ENCODE data around the gene CDC25A. TPM values are rescaled to one million over a fixed set of nuclear protein-coding genes. Genes with fewer than 3 reads are reported as not detected.
A peak's percentile ranks its signal among the peaks of the same experiment; 100 is the strongest.

Gene CDC25A
- total RNA-seq, 2 experiments from 2014 or later: 23.4 to 23.5 TPM

DNA sequence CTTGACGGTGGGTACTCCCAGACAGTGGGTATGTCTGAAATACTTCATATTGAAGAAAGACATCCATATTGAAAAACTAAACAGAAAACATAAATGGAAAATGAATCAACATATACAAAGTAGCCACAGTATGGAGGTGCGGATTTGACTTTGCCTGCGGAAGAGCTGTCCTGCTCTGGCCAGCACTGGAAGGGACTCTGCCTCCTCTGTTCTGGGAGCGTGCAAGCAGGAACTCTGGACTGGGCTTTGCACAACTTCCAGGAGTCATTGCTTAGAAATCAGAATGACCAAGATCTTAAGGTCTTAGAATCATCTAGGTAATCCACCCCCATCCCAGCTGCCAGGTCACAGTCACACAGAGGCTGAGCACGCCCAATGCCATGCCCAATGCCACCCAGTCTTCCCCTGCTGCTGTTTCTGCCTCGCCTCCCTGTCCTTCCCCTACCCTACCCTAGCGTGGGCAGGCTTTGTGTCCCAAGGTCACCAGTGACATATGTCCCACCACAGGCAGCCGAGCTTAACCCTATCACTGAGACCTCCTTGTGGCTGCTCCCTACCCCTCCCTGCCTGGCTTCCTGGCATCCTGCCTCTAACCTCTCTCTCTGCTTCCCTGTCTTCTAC is 36.3 kb downstream of the CDC25A start:
- Mint-ChIP-seq H3K27ac (no peak overlapping the region), H3K9me3 (no peaks in the 10 kb centered on the region), H3K4me1 (peaks cover 2% of the 10 kb centered on the region), H3K4me3 (no peak overlapping the region), H3K27me3 (no peaks in the 10 kb centered on the region), H3K36me3 (ENCODE audit: low read depth) (peaks cover 1% of the 10 kb centered on the region)
- POLR2A ChIA-PET: no interaction called here
- CTCF ChIA-PET: interaction anchor here (0.8 to 3.6 kb wide), 10 partner anchors 10 to 327 kb away, joined by 3 to 18 read pairs (median 4); no protein-coding TSS in a partner anchor
- DNase-seq: no peak

DNA sequence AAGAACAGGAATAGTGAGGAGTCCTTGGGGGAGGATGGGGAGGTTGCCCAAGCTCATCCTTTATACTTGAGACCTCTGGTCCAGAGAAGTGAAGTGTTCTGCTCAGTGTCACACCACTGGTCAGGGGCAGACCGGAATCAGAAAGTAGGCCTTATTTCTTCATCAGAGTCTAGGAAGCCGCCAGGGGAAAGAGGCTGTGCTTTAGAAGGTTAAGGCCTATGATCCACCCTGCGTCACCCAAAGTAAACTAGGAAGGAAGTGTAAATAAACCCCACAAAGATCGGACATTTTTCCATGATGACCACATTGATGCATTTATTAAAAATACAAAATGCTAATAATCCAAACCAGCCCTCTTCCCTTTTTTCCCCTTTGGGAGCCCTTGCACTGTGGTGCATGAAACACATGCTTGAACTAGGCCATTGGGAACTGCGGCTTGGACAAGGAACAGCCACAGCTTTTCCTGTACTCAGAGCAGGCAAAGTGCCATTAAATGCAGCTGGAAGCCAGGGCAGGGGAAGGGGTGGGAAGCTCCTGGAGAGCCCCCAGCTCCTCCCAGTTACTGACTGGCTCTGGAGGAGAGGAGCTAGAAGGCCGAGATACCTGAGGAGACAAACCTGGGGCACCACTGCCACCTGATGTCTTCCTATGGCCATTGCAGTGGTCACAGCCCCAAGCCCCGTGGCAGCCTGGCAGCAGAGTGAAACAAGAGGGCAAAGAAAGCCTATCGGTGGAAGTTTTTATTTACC is 37.0 kb downstream of the CDC25A start:
- no peaks in the 10 kb centered on the region for H3K27me3 Mint-ChIP-seq
- peaks cover 2% of the 10 kb centered on the region for H3K4me1 Mint-ChIP-seq
- POLR2A ChIA-PET: no interaction called here

GRCh38 chr3:48143992-48144391 is 44.2 kb downstream of the CDC25A start:
- Mint-ChIP-seq H3K36me3 (ENCODE audit: low read depth) (no peaks in the 10 kb centered on the region), H3K4me3 (no peak overlapping the region), H3K27ac (no peak overlapping the region), H3K27me3 (no peaks in the 10 kb centered on the region), H3K9me3 (no peaks in the 10 kb centered on the region), H3K4me1 (peaks cover 2% of the 10 kb centered on the region)
- no peak for DNase-seq
- ChIA-PET POLR2A (no interaction called here), CTCF (no interaction called here)

More for the DNA sequence above, 37.0 kb downstream of the CDC25A start:
- H3K9me3 Mint-ChIP-seq: no peaks in the 10 kb centered on the region
- CTCF ChIA-PET: interaction anchor here (0.5 to 3.6 kb wide), 15 partner anchors 9 to 952 kb away, joined by 3 to 18 read pairs (median 3); no protein-coding TSS in a partner anchor
- DNase-seq: peak; percentile 73
- no peak overlapping the region for H3K4me3 Mint-ChIP-seq
- H3K27ac Mint-ChIP-seq: peak overlapping the region; percentile 43
- H3K36me3 Mint-ChIP-seq (ENCODE audit: low read depth): peaks cover 1% of the 10 kb centered on the region

- CTCF ChIA-PET: interaction anchor here (1.3 kb wide), 2 partner anchors 15 to 27 kb away, joined by 3 to 4 read pairs; no protein-coding TSS in a partner anchor
- peaks cover 2% of the 10 kb centered on the region for H3K4me1 Mint-ChIP-seq
- H3K27ac Mint-ChIP-seq: no peak overlapping the region
- POLR2A ChIA-PET: no interaction called here
- no peaks in the 10 kb centered on the region for H3K9me3 Mint-ChIP-seq
- no peak for DNase-seq
- H3K4me3 Mint-ChIP-seq: no peak overlapping the region
- no peaks in the 10 kb centered on the region for H3K36me3 Mint-ChIP-seq (ENCODE audit: low read depth)
- no peaks in the 10 kb centered on the region for H3K27me3 Mint-ChIP-seq
Measured at GRCh38 chr3:48143567-48143966, 44.6 kb downstream of the CDC25A start.

GRCh38 chr3:48142316-48142870 is 45.8 kb downstream of the CDC25A start:
- no peak for DNase-seq
- ChIA-PET CTCF (interaction anchor here (0.6 to 2.0 kb wide), 5 partner anchors 9 to 1108 kb away, joined by 3 to 9 read pairs (median 3); no protein-coding TSS in a partner anchor), POLR2A (interaction anchor here (0.7 kb wide), 1 partner anchor 10 kb away, joined by 7 read pairs; no protein-coding TSS in a partner anchor)
- H3K36me3 Mint-ChIP-seq (ENCODE audit: low read depth): no peaks in the 10 kb centered on the region
- no peaks in the 10 kb centered on the region for H3K27me3 Mint-ChIP-seq
- H3K9me3 Mint-ChIP-seq: no peaks in the 10 kb centered on the region
- no peak overlapping the region for H3K27ac Mint-ChIP-seq
- H3K4me1 Mint-ChIP-seq: peaks cover 2% of the 10 kb centered on the region
- H3K4me3 Mint-ChIP-seq: no peak overlapping the region

DNA sequence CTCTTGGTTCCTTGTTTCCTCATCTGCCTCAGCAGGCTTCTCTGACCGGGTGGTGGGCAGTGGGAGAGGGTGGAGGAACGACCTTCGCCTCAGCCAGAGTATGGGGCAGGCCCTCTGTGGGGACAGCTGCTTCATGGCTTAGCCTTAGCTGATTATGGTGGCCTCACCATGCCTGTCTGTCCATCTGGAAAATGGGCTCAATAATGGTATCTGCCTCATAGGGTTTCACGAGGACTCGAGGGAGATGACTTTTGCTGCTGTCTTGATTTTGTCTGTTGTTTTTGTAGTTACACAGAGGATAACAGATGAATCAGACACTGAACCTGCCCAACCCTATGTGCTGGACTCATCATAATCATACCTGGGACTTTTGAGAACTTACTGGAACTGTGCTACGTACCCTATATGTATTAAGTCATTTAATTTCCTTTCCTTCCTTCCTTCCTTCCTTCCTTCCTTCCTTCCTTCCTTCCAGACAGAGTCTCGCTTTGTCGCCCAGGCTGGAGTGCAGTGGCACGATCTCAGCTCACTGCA is 46.5 kb downstream of the CDC25A start:
- no peak overlapping the region for H3K27ac Mint-ChIP-seq
- CTCF ChIA-PET: interaction anchor here (1.0 to 2.0 kb wide), 2 partner anchors 10 to 43 kb away, joined by 3 to 9 read pairs; no protein-coding TSS in a partner anchor
- H3K9me3 Mint-ChIP-seq: no peaks in the 10 kb centered on the region
- H3K4me3 Mint-ChIP-seq: no peak overlapping the region
- no peaks in the 10 kb centered on the region for H3K27me3 Mint-ChIP-seq
- no peaks in the 10 kb centered on the region for H3K36me3 Mint-ChIP-seq (ENCODE audit: low read depth)
- POLR2A ChIA-PET: no interaction called here
- peaks cover 2% of the 10 kb centered on the region for H3K4me1 Mint-ChIP-seq
- DNase-seq: no peak

DNA sequence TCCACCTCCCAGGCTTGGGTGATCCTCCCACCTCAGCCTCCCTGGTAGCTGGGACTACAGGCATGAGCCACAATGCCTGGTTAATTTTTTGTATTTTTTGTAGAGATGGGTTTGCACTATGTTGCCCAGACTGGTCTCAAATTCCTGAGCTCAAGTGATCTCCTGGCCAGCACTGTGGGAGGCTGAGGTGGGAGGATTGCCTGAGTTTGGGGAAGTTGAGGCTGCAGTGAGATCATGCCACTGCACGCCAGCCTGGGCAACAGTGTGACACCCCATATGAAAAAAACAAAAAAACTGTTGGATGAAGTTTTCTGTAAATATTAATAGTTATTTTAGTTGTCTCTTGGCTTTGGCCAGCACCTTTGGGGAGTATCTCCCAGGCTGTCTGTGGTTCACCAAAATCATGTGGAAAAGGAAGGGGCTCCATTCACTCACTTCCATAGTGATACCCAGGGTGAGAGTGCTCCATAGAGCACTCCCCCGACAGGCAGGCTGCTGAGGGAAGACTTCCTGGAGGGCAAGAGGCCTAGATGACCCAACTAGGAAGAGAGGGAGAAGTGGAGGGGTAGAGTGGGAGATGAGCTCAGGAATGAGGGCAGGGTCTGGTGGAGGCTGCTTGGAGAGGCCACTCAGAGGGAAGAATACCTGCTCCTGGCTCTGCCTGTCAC is 47.1 kb downstream of the CDC25A start:
- Mint-ChIP-seq H3K27me3 (no peaks in the 10 kb centered on the region), H3K4me1 (peaks cover 2% of the 10 kb centered on the region), H3K9me3 (no peaks in the 10 kb centered on the region), H3K27ac (no peak overlapping the region), H3K36me3 (ENCODE audit: low read depth) (no peaks in the 10 kb centered on the region), H3K4me3 (no peak overlapping the region)
- POLR2A ChIA-PET: no interaction called here
- CTCF ChIA-PET: interaction anchor here (0.7 to 2.0 kb wide), 3 partner anchors 10 to 17 kb away, joined by 3 to 9 read pairs (median 3); no protein-coding TSS in a partner anchor
- DNase-seq: no peak

- DNase-seq: no peak
- POLR2A ChIA-PET: no interaction called here
- Mint-ChIP-seq H3K36me3 (ENCODE audit: low read depth) (no peaks in the 10 kb centered on the region), H3K27ac (no peak overlapping the region), H3K9me3 (no peaks in the 10 kb centered on the region), H3K4me1 (peaks cover 2% of the 10 kb centered on the region), H3K27me3 (no peaks in the 10 kb centered on the region), H3K4me3 (no peak overlapping the region)
- CTCF ChIA-PET: interaction anchor here (0.7 to 1.2 kb wide), 3 partner anchors 11 to 18 kb away, joined by 3 to 4 read pairs (median 3); no protein-coding TSS in a partner anchor
Measured at GRCh38 chr3:48140336-48140757, 47.9 kb downstream of the CDC25A start.

- Mint-ChIP-seq H3K27ac (no peak overlapping the region), H3K4me1 (peaks cover 2% of the 10 kb centered on the region), H3K27me3 (no peaks in the 10 kb centered on the region), H3K9me3 (no peaks in the 10 kb centered on the region), H3K36me3 (ENCODE audit: low read depth) (no peaks in the 10 kb centered on the region), H3K4me3 (no peak overlapping the region)
- DNase-seq: no peak
- POLR2A ChIA-PET: no interaction called here
- CTCF ChIA-PET: interaction anchor here (0.6 to 1.5 kb wide), 5 partner anchors 10 to 21 kb away, joined by 3 to 7 read pairs (median 4); no protein-coding TSS in a partner anchor
Measured at GRCh38 chr3:48137425-48137999, 50.7 kb downstream of the CDC25A start.

DNA sequence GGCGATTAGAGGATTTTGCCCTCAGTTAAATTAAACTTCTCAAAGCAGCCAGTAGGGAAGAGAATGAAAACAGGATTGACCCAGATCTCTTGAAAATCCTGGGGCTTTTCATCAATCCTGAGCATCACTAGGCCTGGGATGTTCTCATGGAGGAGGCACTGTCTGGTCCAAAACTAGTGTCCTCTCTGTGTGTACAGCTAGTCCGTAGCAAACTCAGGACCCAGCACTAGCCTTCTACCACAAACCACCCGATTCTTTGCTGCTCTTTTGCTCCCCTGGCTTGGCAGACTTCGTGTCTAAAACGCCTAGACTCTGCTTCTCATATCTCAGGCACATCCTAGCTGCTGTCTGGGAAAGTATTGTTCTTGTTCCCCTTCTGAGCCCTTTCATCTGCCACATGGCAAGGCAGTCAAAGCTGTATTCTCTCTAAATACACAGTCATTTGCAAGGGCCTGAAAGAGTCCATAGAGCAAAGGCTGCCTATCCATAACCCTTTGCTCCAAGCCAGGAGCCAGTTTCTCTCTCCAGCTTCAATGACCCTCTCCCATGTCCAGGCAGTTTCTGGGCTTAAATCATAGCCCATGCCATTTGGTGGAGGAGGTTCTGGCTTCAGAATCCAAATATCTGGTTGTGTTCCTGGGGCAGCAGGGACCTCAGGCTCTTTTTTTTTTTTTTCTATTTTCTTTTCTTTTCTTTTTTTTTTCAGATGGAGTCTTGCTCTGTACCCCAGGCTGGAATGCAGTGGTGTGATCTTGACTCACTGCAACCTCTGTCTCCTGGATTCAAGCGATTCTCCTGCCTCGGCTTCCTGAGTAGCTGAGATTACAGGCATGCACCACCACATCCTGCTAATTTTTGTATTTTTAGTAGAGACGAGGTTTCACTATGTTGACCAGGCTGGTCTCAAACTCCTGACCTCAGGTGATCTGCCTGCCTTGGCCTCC is 52.4 kb downstream of the CDC25A start:
- H3K9me3 Mint-ChIP-seq: no peaks in the 10 kb centered on the region
- DNase-seq: no peak
- CTCF ChIA-PET: interaction anchor here (0.6 kb wide), 1 partner anchor 30 kb away, joined by 3 read pairs; no protein-coding TSS in a partner anchor
- POLR2A ChIA-PET: no interaction called here
- no peaks in the 10 kb centered on the region for H3K36me3 Mint-ChIP-seq (ENCODE audit: low read depth)
- no peak overlapping the region for H3K4me3 Mint-ChIP-seq
- H3K27ac Mint-ChIP-seq: no peak overlapping the region
- H3K27me3 Mint-ChIP-seq: no peaks in the 10 kb centered on the region
- H3K4me1 Mint-ChIP-seq: peaks cover 2% of the 10 kb centered on the region

- Mint-ChIP-seq H3K9me3 (no peaks in the 10 kb centered on the region), H3K4me3 (no peak overlapping the region), H3K27me3 (no peaks in the 10 kb centered on the region), H3K36me3 (ENCODE audit: low read depth) (no peaks in the 10 kb centered on the region), H3K4me1 (no peaks in the 10 kb centered on the region), H3K27ac (no peak overlapping the region)
- no peak for DNase-seq
- ChIA-PET CTCF (interaction anchor here (1.0 kb wide), 1 partner anchor 12 kb away, joined by 3 read pairs; no protein-coding TSS in a partner anchor), POLR2A (no interaction called here)
Measured at GRCh38 chr3:48130321-48130904, 57.8 kb downstream of the CDC25A start.

All from activated CD4-positive, alpha-beta T cell treated with anti-CD3 and anti-CD28 coated beads, Interleukin-2, amount 10 ng/mL, durations not matched to agents 7 days and 5 days (primary cell).